Loucy (cell line): ENCODE measurements around the gene DLX5.

Experiments used
- H2AFZ ChIP-seq: fragments of 200-600 bp; sonication (generic); 2 replicates; pipeline ENCODE4 v1.6.0; 2016; ENCODE audit warnings: antibody characterized with exemption, mild to moderate bottlenecking, low read length, moderate library complexity
- H3F3A ChIP-seq: fragments of 200-600 bp; 2 replicates; pipeline ENCODE4 v1.6.0; 2016; ENCODE audit warnings: antibody characterized with exemption, low read depth, mild to moderate bottlenecking
- H3K27me3 ChIP-seq: fragments of 200-600 bp; sonication (generic); 2 replicates; pipeline ENCODE4 v1.6.1; 2014; ENCODE audit warnings: low read length, mild to moderate bottlenecking; ENCODE audit not compliant: insufficient read depth, poor library complexity, severe bottlenecking
- H3K36me3 ChIP-seq: fragments of 200-600 bp; sonication (generic); 2 replicates; pipeline ENCODE4 v1.6.1; 2016; ENCODE audit warnings: low read length; ENCODE audit not compliant: insufficient read depth
- H3K4me1 ChIP-seq: fragments of 200-600 bp; sonication (generic); 2 replicates; pipeline ENCODE4 v1.5.1; 2014; ENCODE audit warnings: low read length, mild to moderate bottlenecking; ENCODE audit not compliant: insufficient read depth, poor library complexity, severe bottlenecking
- H3K4me2 ChIP-seq: fragments of 200-600 bp; sonication (generic); 2 replicates; pipeline ENCODE4 v1.6.0; 2014; ENCODE audit warnings: antibody characterized with exemption, low read length, low read depth, mild to moderate bottlenecking; ENCODE audit not compliant: poor library complexity, severe bottlenecking
- H3K4me3 ChIP-seq: fragments of 200-600 bp; sonication (generic); 2 replicates; pipeline ENCODE4 v1.5.1; 2014; ENCODE audit warnings: low read length, mild to moderate bottlenecking, mixed read lengths; ENCODE audit not compliant: poor library complexity, severe bottlenecking
- H3K79me2 ChIP-seq: fragments of 200-600 bp; sonication (generic); 2 replicates; pipeline ENCODE4 v1.6.1; 2014; ENCODE audit warnings: low read length; ENCODE audit not compliant: insufficient read depth
- H3K9ac ChIP-seq: fragments of 200-600 bp; sonication (generic); 2 replicates; pipeline ENCODE4 v1.6.0; 2014; ENCODE audit warnings: mild to moderate bottlenecking, low read depth, low read length, moderate library complexity; ENCODE audit not compliant: poor library complexity, severe bottlenecking
- H3K9me2 ChIP-seq: fragments of 200-600 bp; sonication (generic); replicated peaks from 2 replicates; pipeline ENCODE4 v1.6.1; 2016; ENCODE audit warnings: low read depth, low read length, mixed read lengths
- H3K9me3 ChIP-seq: fragments of 200-600 bp; sonication (generic); 2 replicates; pipeline ENCODE4 v1.6.1; 2014; ENCODE audit warnings: mild to moderate bottlenecking, antibody characterized with exemption, low read length, low read depth; ENCODE audit not compliant: insufficient read depth
- H4K20me1 ChIP-seq: fragments of 200-600 bp; sonication (generic); 2 replicates; pipeline ENCODE4 v1.6.0; 2014; ENCODE audit warnings: antibody characterized with exemption, low read length, mild to moderate bottlenecking; ENCODE audit not compliant: insufficient read depth, poor library complexity, severe bottlenecking
- EZH2phosphoT487 ChIP-seq: fragments of 200-600 bp; IDR thresholded peaks from 2 replicates; pipeline ENCODE4 v1.6.1; 2018; ENCODE audit warnings: antibody characterized with exemption, mild to moderate bottlenecking, moderate library complexity, borderline replicate concordance
- TF ChIP-seq, protein P1 (sequence below): fragments of 200-600 bp; sonication (generic); conservative IDR thresholded peaks from 2 replicates; pipeline ENCODE4 v1.5.1; 2014; ENCODE audit warnings: mild to moderate bottlenecking, antibody characterized with exemption, low read length

Gene DLX5

DNA sequence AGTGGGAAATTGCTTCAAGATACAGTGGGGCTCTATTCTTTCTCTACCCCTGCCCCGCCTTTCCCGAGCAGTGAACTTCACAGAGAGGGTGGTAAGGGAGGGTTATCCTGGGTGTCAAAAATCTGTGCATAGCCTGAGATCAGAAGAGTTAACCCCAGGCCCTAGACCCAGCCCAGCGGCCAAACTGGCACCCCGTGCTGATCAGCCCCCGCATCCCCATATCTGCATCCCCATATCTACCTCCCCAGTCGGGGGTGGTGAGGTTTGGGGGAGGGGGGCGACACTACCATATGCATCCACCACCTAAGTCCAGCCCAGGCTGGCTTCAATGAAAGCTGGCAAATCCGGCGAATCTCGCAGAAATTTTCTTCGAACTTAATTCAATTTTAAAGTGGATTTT lies 26.3 kb downstream of the DLX5 start:
- H3K9me2 ChIP-seq: no peaks in the 10 kb centered on the region
- no peaks in the 10 kb centered on the region for H3K9me3 ChIP-seq
- H3K4me3 ChIP-seq: no peak overlapping the region
- H3K9ac ChIP-seq: no peak overlapping the region
- H3K36me3 ChIP-seq: no peaks in the 10 kb centered on the region
- H3K27me3 ChIP-seq: no peaks in the 10 kb centered on the region
- H3K79me2 ChIP-seq: no peaks in the 10 kb centered on the region
- no peaks in the 10 kb centered on the region for H4K20me1 ChIP-seq
- no peaks in the 10 kb centered on the region for H3F3A ChIP-seq
- no peak for TF ChIP-seq EZH2phosphoT487
- TF ChIP-seq, protein P1, sequence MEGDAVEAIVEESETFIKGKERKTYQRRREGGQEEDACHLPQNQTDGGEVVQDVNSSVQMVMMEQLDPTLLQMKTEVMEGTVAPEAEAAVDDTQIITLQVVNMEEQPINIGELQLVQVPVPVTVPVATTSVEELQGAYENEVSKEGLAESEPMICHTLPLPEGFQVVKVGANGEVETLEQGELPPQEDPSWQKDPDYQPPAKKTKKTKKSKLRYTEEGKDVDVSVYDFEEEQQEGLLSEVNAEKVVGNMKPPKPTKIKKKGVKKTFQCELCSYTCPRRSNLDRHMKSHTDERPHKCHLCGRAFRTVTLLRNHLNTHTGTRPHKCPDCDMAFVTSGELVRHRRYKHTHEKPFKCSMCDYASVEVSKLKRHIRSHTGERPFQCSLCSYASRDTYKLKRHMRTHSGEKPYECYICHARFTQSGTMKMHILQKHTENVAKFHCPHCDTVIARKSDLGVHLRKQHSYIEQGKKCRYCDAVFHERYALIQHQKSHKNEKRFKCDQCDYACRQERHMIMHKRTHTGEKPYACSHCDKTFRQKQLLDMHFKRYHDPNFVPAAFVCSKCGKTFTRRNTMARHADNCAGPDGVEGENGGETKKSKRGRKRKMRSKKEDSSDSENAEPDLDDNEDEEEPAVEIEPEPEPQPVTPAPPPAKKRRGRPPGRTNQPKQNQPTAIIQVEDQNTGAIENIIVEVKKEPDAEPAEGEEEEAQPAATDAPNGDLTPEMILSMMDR: no peak
- H3K4me2 ChIP-seq: no peak overlapping the region
- H3K4me1 ChIP-seq: no peaks in the 10 kb centered on the region
- no peak overlapping the region for H2AFZ ChIP-seq

DNA sequence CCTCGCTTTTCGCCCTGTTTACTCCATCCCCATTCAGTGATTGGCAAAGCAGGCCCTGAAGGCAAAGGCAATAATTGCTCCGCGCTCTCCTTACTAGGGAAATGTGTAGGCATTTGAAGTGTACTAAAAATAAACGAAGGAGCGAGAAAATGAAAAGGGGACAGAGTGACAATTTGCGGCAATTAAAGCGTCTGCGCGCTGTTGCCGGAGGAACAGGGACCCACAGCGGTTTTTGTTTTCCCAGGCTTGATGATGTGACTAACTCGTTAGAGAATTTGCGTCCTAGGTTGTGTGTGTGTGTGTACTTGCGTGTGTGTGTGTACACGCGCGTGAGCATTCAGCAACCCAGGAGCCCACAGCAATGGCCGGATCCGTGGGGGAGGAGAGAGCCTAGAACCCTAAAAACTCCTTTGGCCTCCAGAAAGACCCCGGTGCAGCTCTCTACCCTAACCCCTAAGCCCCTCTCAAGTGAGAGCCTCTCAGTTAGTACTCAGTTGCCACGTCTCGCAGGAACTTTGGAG lies 27.1 kb downstream of the DLX5 start:
- Histone ChIP-seq H3K4me1 (no peaks in the 10 kb centered on the region), H3F3A (no peaks in the 10 kb centered on the region), H3K27me3 (no peaks in the 10 kb centered on the region), H3K9me3 (no peaks in the 10 kb centered on the region), H3K4me3 (no peak overlapping the region), H2AFZ (no peak overlapping the region), H3K9me2 (no peaks in the 10 kb centered on the region), H3K36me3 (no peaks in the 10 kb centered on the region), H3K4me2 (no peak overlapping the region), H3K9ac (no peak overlapping the region), H4K20me1 (no peaks in the 10 kb centered on the region), H3K79me2 (no peaks in the 10 kb centered on the region)
- TF ChIP-seq EZH2phosphoT487: no peak
- TF ChIP-seq, protein P1: no peak

DNA sequence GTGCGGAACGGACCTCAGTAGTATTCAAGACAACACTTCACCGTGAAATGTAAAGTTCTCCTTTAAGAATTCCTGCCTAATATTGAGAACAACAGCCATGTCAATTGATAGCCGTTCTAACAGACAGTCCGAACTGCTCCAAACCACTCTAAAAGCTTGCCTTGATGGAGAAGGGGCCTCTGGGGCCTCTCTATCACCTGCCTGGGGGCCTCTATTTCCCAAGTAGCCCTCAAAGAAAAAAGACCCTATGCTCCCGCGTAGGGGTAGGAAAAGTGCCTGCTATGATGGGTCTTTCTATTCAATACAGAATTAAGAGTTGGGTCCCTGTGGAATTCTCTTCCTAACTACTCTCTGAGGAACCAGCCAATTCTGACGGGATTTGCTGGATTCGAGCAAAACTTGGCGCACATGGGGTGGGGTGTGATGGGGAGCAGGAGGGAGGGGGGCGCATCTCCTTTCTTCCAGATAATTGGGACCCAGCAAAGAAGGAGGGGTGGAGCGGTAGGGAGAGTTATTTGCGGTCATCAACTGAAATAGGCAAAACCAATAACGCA lies 27.6 kb downstream of the DLX5 start:
- Histone ChIP-seq H3K4me1 (no peaks in the 10 kb centered on the region), H4K20me1 (no peaks in the 10 kb centered on the region), H2AFZ (no peak overlapping the region), H3K9me2 (no peaks in the 10 kb centered on the region), H3K9me3 (no peaks in the 10 kb centered on the region), H3K9ac (no peak overlapping the region), H3K36me3 (no peaks in the 10 kb centered on the region), H3K4me3 (no peak overlapping the region), H3K79me2 (no peaks in the 10 kb centered on the region), H3K4me2 (no peak overlapping the region), H3K27me3 (no peaks in the 10 kb centered on the region), H3F3A (no peaks in the 10 kb centered on the region)
- TF ChIP-seq, protein P1: no peak
- TF ChIP-seq EZH2phosphoT487: no peak
